ENCODE results near the gene MFSD1.

Gene MFSD1

GRCh38 chr3:158808697-158809096 is 6.8 kb downstream of the MFSD1 start:
- no peak overlapping the region for H3K4me3 ChIP-seq (ENCODE audit: low read depth, low read length)
- TF ChIP-seq CTCF (IDR thresholded peaks at IDR 0.05; ENCODE audit: low read depth, low read length) = no peak
- DNase-seq (ENCODE audit: low read depth, low spot score) = peak; percentile 71
- in situ Hi-C loops (cut with HindIII; ENCODE audit: low sequenced_read_pairs) = no loop called here

GRCh38 chr3:158809642-158810041 is 7.8 kb downstream of the MFSD1 start:
- H3K4me3 ChIP-seq (ENCODE audit: low read depth, low read length) = no peak overlapping the region
- in situ Hi-C loops (cut with HindIII; ENCODE audit: low sequenced_read_pairs) = no loop called here
- TF ChIP-seq CTCF (IDR thresholded peaks at IDR 0.05; ENCODE audit: low read depth, low read length) = no peak
- DNase-seq (ENCODE audit: low read depth, low spot score) = no peak

DNA sequence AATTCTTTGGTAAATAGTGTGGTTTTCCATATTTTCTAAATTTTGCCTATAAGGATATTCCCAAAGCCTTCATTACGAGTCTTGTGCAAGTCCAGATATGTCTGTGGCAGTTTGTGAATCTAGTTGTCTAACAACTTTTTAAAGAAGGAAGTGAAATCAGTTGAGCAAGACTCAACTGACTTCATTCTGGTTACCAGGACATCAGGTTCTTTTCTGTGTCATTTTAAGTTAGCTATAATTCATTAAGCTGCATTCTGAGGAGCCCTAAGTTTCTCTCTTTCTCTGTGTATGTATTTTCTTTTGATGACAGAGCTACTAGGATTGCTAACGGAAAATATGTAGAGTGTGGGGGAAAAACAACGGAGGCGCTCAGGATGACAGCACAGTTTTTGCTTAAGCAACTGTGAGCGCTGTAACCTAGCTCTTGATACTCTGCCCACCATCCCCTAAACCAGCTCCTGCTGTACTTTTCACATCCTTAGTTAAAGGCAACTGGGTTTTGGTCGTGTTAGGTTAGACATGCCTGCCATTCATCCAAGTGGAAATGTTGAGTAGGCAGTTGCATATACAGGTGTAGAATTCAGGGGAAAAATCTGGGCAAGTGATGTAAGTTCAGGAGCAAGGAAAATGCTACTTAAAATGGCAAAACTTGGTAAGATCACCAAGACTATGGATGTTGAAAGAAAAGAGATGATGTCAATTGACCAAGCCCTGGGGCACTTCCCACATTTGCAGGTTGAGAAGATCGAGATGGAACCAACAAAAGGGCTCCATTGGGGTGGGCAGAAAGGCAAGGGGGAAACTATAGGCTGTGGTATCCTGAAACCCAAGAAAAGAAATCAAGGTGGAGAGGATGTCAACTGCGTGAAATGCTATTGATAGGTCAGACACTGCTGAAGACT is 9.2 kb downstream of the MFSD1 start:
- TF ChIP-seq CTCF (IDR thresholded peaks at IDR 0.05; ENCODE audit: low read depth, low read length) = no peak
- H3K4me3 ChIP-seq (ENCODE audit: low read depth, low read length) = no peak overlapping the region
- in situ Hi-C loops (cut with HindIII; ENCODE audit: low sequenced_read_pairs) = no loop called here
- DNase-seq (ENCODE audit: low read depth, low spot score) = no peak

DNA sequence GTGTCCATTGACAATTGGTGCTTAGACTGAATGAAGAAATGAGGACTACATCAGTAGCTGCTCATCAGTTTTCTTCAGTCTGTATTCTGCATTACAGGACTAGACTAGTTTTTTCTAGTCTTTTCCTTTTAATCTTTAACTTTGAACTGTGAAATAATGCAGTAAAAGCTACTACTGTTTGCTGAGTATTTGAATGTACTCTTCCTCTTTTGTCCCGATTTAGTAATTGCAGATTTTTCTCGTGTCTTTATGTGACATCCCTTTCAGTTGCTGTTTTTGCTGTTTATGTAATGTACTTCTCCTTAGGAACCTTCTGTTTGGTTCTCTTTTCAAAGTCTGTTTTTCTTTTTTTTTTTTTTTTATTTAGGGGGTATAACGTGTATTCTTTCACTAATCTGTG is 17.4 kb downstream of the MFSD1 start:
- in situ Hi-C loops (cut with HindIII; ENCODE audit: low sequenced_read_pairs) = no loop called here
- H3K4me3 ChIP-seq (ENCODE audit: low read depth, low read length) = no peak overlapping the region
- DNase-seq (ENCODE audit: low read depth, low spot score) = no peak
- no peak for TF ChIP-seq CTCF (IDR thresholded peaks at IDR 0.05; ENCODE audit: low read depth, low read length)

GRCh38 chr3:158820521-158820920 is 18.7 kb downstream of the MFSD1 start:
- TF ChIP-seq CTCF (IDR thresholded peaks at IDR 0.05; ENCODE audit: low read depth, low read length) = no peak
- no peak overlapping the region for H3K4me3 ChIP-seq (ENCODE audit: low read depth, low read length)
- DNase-seq (ENCODE audit: low read depth, low spot score) = no peak
- in situ Hi-C loops (cut with HindIII; ENCODE audit: low sequenced_read_pairs) = no loop called here

DNA sequence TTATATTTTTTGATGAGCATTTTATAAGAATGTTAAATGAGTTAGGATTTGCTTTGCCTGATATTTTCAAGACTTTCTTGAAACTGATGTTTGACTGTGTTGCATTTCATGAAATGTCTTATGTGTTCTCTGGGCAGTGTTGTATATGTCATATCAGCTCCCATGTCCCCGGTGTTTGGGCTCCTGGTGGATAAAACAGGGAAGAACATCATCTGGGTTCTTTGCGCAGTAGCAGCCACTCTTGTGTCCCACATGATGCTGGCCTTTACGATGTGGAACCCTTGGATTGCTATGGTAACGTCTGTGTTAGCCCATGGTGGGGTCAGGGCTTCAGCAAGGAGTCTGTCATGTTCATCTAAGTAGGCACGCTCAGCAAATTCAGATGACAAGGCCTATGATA is 20.0 kb downstream of the MFSD1 start:
- TF ChIP-seq CTCF (IDR thresholded peaks at IDR 0.05; ENCODE audit: low read depth, low read length) = no peak
- DNase-seq (ENCODE audit: low read depth, low spot score) = no peak
- in situ Hi-C loops (cut with HindIII; ENCODE audit: low sequenced_read_pairs) = no loop called here
- no peak overlapping the region for H3K4me3 ChIP-seq (ENCODE audit: low read depth, low read length)

Data from astrocyte of the spinal cord (primary cell).